WI38 (cell line): ENCODE results near the gene TRPT1.

Source experiments
- H3K4me3 ChIP-seq: 2 replicates; pipeline ENCODE4 v1.5.1; 2011; ENCODE audit warnings: low read depth, mild to moderate bottlenecking, control low read depth, low read length
- CTCF ChIP-seq: IDR thresholded peaks from 2 replicates; pipeline ENCODE4 v1.5.1; 2012; ENCODE audit warnings: low read depth, mild to moderate bottlenecking, control low read depth, low read length

Gene TRPT1

DNA sequence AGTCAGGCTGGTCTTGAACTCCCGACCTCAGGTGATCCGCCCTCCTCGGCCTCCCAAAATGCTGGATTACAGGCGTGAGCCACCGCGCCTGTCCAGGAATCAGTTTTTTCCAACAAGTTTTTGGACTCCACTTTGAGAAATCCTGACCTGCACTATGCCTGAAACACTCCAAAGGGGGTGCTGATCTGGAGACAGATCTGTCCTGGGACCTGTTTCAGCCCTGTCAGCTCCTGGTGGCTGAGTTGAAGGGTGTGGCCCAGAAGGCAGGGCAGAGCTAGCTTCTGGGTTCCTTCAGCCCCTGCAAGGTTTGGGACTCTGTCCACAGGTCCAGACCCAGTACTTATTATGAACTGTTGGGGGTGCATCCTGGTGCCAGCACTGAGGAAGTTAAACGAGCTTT lies 5.6 kb upstream of the TRPT1 start:
- no peak overlapping the region for H3K4me3 ChIP-seq
- TF ChIP-seq CTCF = no peak

DNA sequence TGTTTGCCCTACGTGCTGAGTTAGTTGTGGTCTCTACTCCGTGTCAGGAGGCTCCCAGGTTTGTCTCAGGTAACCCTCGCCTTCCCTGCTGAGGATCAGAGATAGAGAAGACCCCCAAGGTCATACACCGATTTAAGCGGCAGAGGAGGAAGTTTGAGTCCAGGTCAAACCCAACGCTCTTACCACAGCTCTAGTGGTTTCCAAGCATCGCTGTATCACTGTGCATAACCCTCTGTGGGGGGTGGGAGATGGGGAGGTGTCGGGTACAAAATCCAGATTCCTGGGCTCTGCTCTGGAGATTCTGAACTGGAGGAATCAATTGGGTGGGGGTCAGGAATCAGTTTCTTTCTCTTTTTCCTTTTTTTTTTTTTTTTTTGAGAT lies 5.0 kb upstream of the TRPT1 start:
- peak overlapping the region; percentile 71 for H3K4me3 ChIP-seq
- no peak for TF ChIP-seq CTCF

- TF ChIP-seq CTCF = no peak
- H3K4me3 ChIP-seq = peak within 1 kb of the TSS; percentile 71
Observed at GRCh38 chr11:64230171-64230984, 4.4 kb upstream of the TRPT1 start, which contains the start of gene DNAJC4. TSS of gene DNAJC4 (plus strand) at chr11:64230548. CDS start at chr11:64230855, 307 bp downstream.

DNA sequence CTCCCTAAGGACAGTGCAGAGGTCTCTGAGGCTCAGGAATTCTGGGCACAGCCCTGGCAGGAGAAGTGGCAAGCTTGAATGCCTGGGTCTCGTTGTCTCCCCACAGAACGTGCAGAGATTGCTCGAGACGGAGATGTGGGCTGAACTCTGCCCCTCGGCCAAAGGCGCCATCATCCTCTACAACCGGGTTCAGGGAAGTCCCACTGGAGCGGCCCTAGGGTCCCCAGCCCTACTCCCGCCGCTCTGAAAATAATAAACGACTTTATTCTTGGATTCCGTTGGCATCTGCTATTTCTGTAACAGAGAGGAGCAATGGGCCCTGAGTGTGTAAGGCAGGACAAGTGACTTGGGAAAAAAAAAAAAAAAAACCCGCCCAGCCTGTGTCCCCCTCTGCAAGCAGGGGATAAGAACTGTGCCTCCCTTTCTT lies 3.8 kb upstream of the TRPT1 start:
- peak overlapping the region; percentile 71 for H3K4me3 ChIP-seq
- no peak for TF ChIP-seq CTCF

GRCh38 chr11:64229090-64229743 lies 3.2 kb upstream of the TRPT1 start:
- no peak overlapping the region; the same call in 1 of the 2 replicates for H3K4me3 ChIP-seq
- no peak for TF ChIP-seq CTCF

GRCh38 chr11:64227405-64227956 lies 1.5 kb upstream of the TRPT1 start:
- peak overlapping the region; percentile 85 for H3K4me3 ChIP-seq
- no peak for TF ChIP-seq CTCF
